GOT3 (cell line): Measurements from ENCODE around the gene IQCK.
"Not testable (repeated sequence)": the region's sequence is repeated elsewhere in the genome, so short reads cannot be mapped to it uniquely, and the experiment has no call there.

Experiments
- DNase-seq: peaks from one replicate; lab custom pipeline; 2025; ENCODE audit warnings: mixed read lengths; lab: John Stamatoyannopoulos, UW

The IQCK gene

GRCh38 chr16:19757762-19758595 is 39.9 kb downstream of the IQCK start:
- DNase-seq: no peak

- DNase-seq: no peak
These were observed 42.4 kb downstream of the IQCK start for GRCh38 chr16:19760356-19761060.

- DNase-seq: no peak
These were observed 47.9 kb downstream of the IQCK start for GRCh38 chr16:19765860-19766553.

- DNase-seq: no peak
These were observed 48.4 kb downstream of the IQCK start for GRCh38 chr16:19766554-19766884.

GRCh38 chr16:19766988-19767387 is 48.9 kb downstream of the IQCK start:
- no peak for DNase-seq

- no peak for DNase-seq
These were observed 49.4 kb downstream of the IQCK start for GRCh38 chr16:19767497-19767896.

GRCh38 chr16:19769239-19769638 is 51.2 kb downstream of the IQCK start:
- DNase-seq: no peak

- no peak for DNase-seq
These were observed 53.0 kb downstream of the IQCK start for GRCh38 chr16:19771040-19771439.

- DNase-seq: no peak
These were observed 53.7 kb downstream of the IQCK start for GRCh38 chr16:19771796-19772195.

GRCh38 chr16:19774024-19774423 is 56.0 kb downstream of the IQCK start:
- DNase-seq: no peak

GRCh38 chr16:19776147-19776546 is 58.1 kb downstream of the IQCK start:
- no peak for DNase-seq

GRCh38 chr16:19776565-19776964 is 58.5 kb downstream of the IQCK start:
- no peak for DNase-seq

GRCh38 chr16:19780321-19780720 is 62.2 kb downstream of the IQCK start:
- no peak for DNase-seq

GRCh38 chr16:19781226-19781625 is 63.2 kb downstream of the IQCK start:
- DNase-seq: no peak

GRCh38 chr16:19783363-19784182 is 65.5 kb downstream of the IQCK start:
- DNase-seq: no peak

GRCh38 chr16:19784183-19784736 is 66.2 kb downstream of the IQCK start:
- no peak for DNase-seq

GRCh38 chr16:19785081-19785480 is 67.0 kb downstream of the IQCK start:
- DNase-seq: no peak

- no peak for DNase-seq
These were observed 67.5 kb downstream of the IQCK start for GRCh38 chr16:19785512-19786130.

GRCh38 chr16:19801369-19801768 is 83.3 kb downstream of the IQCK start:
- DNase-seq: not testable (repeated sequence)

GRCh38 chr16:19801824-19802223 is 83.8 kb downstream of the IQCK start:
- not testable (repeated sequence) for DNase-seq

GRCh38 chr16:19802612-19803011 is 84.5 kb downstream of the IQCK start:
- no peak for DNase-seq
